Stimulated activated CD4-positive, alpha-beta T cell treated with anti-CD3 and anti-CD28 coated beads, Interleukin-12 subunit alpha, Interleukin-12 subunit beta, amount 100 ng/mL, for 4 hours (primary cell): ENCODE measurements around the gene COL5A2.

Source experiments
- DNase-seq: peaks from one replicate; pipeline ENCODE4 v3.0.0-alpha.2; 2020

The COL5A2 gene

GRCh38 chr2:189178726-189179569, 613 bp downstream of the COL5A2 start:
- no peak for DNase-seq

- DNase-seq = no peak
These were observed 1.5 kb downstream of the COL5A2 start for GRCh38 chr2:189178054-189178453.

GRCh38 chr2:189177251-189177840, 2.2 kb downstream of the COL5A2 start:
- no peak for DNase-seq

GRCh38 chr2:189176516-189176915, 3.0 kb downstream of the COL5A2 start:
- no peak for DNase-seq

- DNase-seq = no peak
These were observed 3.6 kb downstream of the COL5A2 start for GRCh38 chr2:189175869-189176433.

GRCh38 chr2:189171956-189172609, 7.5 kb downstream of the COL5A2 start:
- DNase-seq = no peak

GRCh38 chr2:189168856-189169499, 10.6 kb downstream of the COL5A2 start:
- DNase-seq = no peak

GRCh38 chr2:189165656-189166380, 13.7 kb downstream of the COL5A2 start:
- DNase-seq = no peak

GRCh38 chr2:189164746-189165145, 14.8 kb downstream of the COL5A2 start:
- DNase-seq = no peak

- DNase-seq = no peak
These were observed 15.7 kb downstream of the COL5A2 start for GRCh38 chr2:189163889-189164288.

- no peak for DNase-seq
These were observed 17.0 kb downstream of the COL5A2 start for GRCh38 chr2:189162566-189162965.

- no peak for DNase-seq
These were observed 17.7 kb downstream of the COL5A2 start for GRCh38 chr2:189161894-189162293.

- DNase-seq = no peak
These were observed 19.8 kb downstream of the COL5A2 start for GRCh38 chr2:189159717-189160116.

GRCh38 chr2:189159273-189159672, 20.3 kb downstream of the COL5A2 start:
- no peak for DNase-seq

- DNase-seq = no peak
These were observed 21.6 kb downstream of the COL5A2 start for GRCh38 chr2:189157939-189158338.

GRCh38 chr2:189157456-189157855, 22.1 kb downstream of the COL5A2 start:
- no peak for DNase-seq

- no peak for DNase-seq
These were observed 23.8 kb downstream of the COL5A2 start for GRCh38 chr2:189155795-189156194.

- DNase-seq = no peak
These were observed 25.9 kb downstream of the COL5A2 start for GRCh38 chr2:189153619-189154018.

GRCh38 chr2:189152483-189152882, 27.1 kb downstream of the COL5A2 start:
- no peak for DNase-seq

- DNase-seq = no peak
These were observed 27.7 kb downstream of the COL5A2 start for GRCh38 chr2:189151906-189152305.

- no peak for DNase-seq
These were observed 29.5 kb downstream of the COL5A2 start for GRCh38 chr2:189150033-189150432.

GRCh38 chr2:189147989-189148388, 31.6 kb downstream of the COL5A2 start:
- DNase-seq = no peak
